GM23338 (cell line): ENCODE results near the gene JAM3. TPM values are rescaled to one million over a fixed set of nuclear protein-coding genes. Genes with fewer than 3 reads are reported as not detected.

ENCODE experiments used
- ATAC-seq: fragments of 200-7000 bp; cut with Tn5 transposase; 3 replicates; pipeline ENCODE4 v1.9.1; 2020
- DNase-seq: peaks from one replicate; pipeline ENCODE4 v3.0.0-alpha.2; 2015; ENCODE audit warnings: low spot score
- H2AFZ ChIP-seq: fragments of 200-600 bp; sonication (generic); 2 replicates; pipeline ENCODE4 v1.8.0; 2016; ENCODE audit warnings: antibody characterized with exemption, mild to moderate bottlenecking, moderate library complexity
- H3F3A ChIP-seq: fragments of 200-600 bp; sonication (generic); replicated peaks from 2 replicates; pipeline ENCODE4 v1.8.0; 2017; ENCODE audit warnings: antibody characterized with exemption, mixed run types, low read depth
- H3K27ac ChIP-seq: fragments of 200-600 bp; sonication (generic); 2 replicates; pipeline ENCODE4 v1.6.1; 2016; ENCODE audit warnings: low read depth
- H3K27me3 ChIP-seq: fragments of 200-600 bp; sonication (generic); 2 replicates; pipeline ENCODE4 v1.8.0; 2016; ENCODE audit warnings: mild to moderate bottlenecking, mixed run types, moderate library complexity; ENCODE audit not compliant: insufficient read depth
- H3K36me3 ChIP-seq: fragments of 200-600 bp; sonication (generic); 2 replicates; pipeline ENCODE4 v1.8.0; 2016; ENCODE audit warnings: mild to moderate bottlenecking; ENCODE audit not compliant: insufficient read depth
- H3K4me1 ChIP-seq: fragments of 200-600 bp; sonication (generic); 2 replicates; pipeline ENCODE4 v1.8.0; 2016; ENCODE audit warnings: mild to moderate bottlenecking, moderate library complexity; ENCODE audit not compliant: insufficient read depth
- H3K4me2 ChIP-seq: fragments of 200-600 bp; sonication (generic); 2 replicates; pipeline ENCODE4 v1.7.1; 2017; ENCODE audit warnings: mixed run types
- H3K4me3 ChIP-seq: fragments of 200-600 bp; sonication (generic); 2 replicates; pipeline ENCODE4 v1.6.1; 2016; ENCODE audit warnings: mixed run types
- H3K79me2 ChIP-seq: fragments of 200-600 bp; sonication (generic); replicated peaks from 2 replicates; pipeline ENCODE4 v1.8.0; 2017; ENCODE audit warnings: mild to moderate bottlenecking; ENCODE audit not compliant: insufficient read depth
- H3K9me2 ChIP-seq: fragments of 200-600 bp; sonication (generic); 2 replicates; pipeline ENCODE4 v1.8.0; 2017; ENCODE audit not compliant: insufficient read depth
- H4K20me1 ChIP-seq: fragments of 200-600 bp; sonication (generic); replicated peaks from 2 replicates; pipeline ENCODE4 v1.8.0; 2017; ENCODE audit warnings: mild to moderate bottlenecking; ENCODE audit not compliant: insufficient read depth
- H3K27ac Mint-ChIP-seq: 2 replicates; pipeline ENCODE4 v1.8.0; 2020; ENCODE audit warnings: inconsistent platforms, mild to moderate bottlenecking, moderate library complexity, mixed read lengths
- H3K27me3 Mint-ChIP-seq: 3 replicates; pipeline ENCODE4 v1.8.0; 2022; ENCODE audit warnings: low read depth, mild to moderate bottlenecking, moderate library complexity, mixed read lengths, inconsistent platforms; ENCODE audit not compliant: insufficient read depth, poor library complexity
- H3K36me3 Mint-ChIP-seq: 3 replicates; pipeline ENCODE4 v1.8.0; 2021; ENCODE audit warnings: low read depth, mild to moderate bottlenecking, inconsistent platforms, moderate library complexity, mixed read lengths
- H3K4me1 Mint-ChIP-seq: 3 replicates; pipeline ENCODE4 v1.8.0; 2020; ENCODE audit warnings: mild to moderate bottlenecking, inconsistent platforms, mixed read lengths
- H3K4me3 Mint-ChIP-seq: 3 replicates; pipeline ENCODE4 v1.8.0; 2021; ENCODE audit warnings: moderate library complexity, mild to moderate bottlenecking, inconsistent platforms, mixed read lengths
- H3K9me3 Mint-ChIP-seq: 3 replicates; pipeline ENCODE4 v1.8.0; 2020; ENCODE audit warnings: moderate library complexity, mild to moderate bottlenecking, inconsistent platforms, mixed read lengths
- CREB1 ChIP-seq: fragments of 250-450 bp; sonication (Bioruptor Pico); IDR thresholded peaks from 2 replicates; pipeline ENCODE4 v1.5.0; 2020; ENCODE audit warnings: low read depth, mild to moderate bottlenecking, moderate library complexity
- CTCF ChIP-seq, 2 experiments: fragments of 200-600 bp in 1 of 2; sonication (generic) in 1 of 2; conservative IDR thresholded peaks; 2 replicates each; pipeline versions ENCODE4 v1.5.1 to v1.6.1; 2016 to 2017; ENCODE audit warnings: antibody characterized with exemption in 2 of 2, low read depth in 2 of 2, mild to moderate bottlenecking in 2 of 2, moderate library complexity in 1 of 2
- ETS1 ChIP-seq: IDR thresholded peaks from 2 replicates; pipeline ENCODE4 v1.6.1; 2016; ENCODE audit warnings: antibody characterized with exemption
- EZH2 ChIP-seq: fragments of 200-600 bp; sonication (generic); IDR thresholded peaks from one replicate; pipeline ENCODE4 v1.8.0; 2017; ENCODE audit warnings: antibody characterized with exemption, mild to moderate bottlenecking, low read depth; ENCODE audit not compliant: unreplicated experiment
- EZH2phosphoT487 ChIP-seq: fragments of 200-600 bp; sonication (generic); IDR thresholded peaks from one replicate; pipeline ENCODE4 v1.8.1; 2018; ENCODE audit warnings: antibody characterized with exemption; ENCODE audit not compliant: unreplicated experiment
- JUNB ChIP-seq: IDR thresholded peaks from one replicate; pipeline ENCODE4 v1.6.1; 2016; ENCODE audit warnings: antibody characterized with exemption; ENCODE audit not compliant: unreplicated experiment
- NANOG ChIP-seq: IDR thresholded peaks from 2 replicates; pipeline ENCODE4 v1.6.1; 2016; ENCODE audit warnings: antibody characterized with exemption, borderline replicate concordance
- POLR2AphosphoS5 ChIP-seq: IDR thresholded peaks from 2 replicates; pipeline ENCODE4 v1.6.1; 2016; ENCODE audit warnings: antibody characterized with exemption, low read depth
- REST ChIP-seq: IDR thresholded peaks from one replicate; pipeline ENCODE4 v1.6.1; 2018; ENCODE audit warnings: antibody characterized with exemption; ENCODE audit not compliant: unreplicated experiment
- STAT1 ChIP-seq: IDR thresholded peaks from one replicate; pipeline ENCODE4 v1.6.1; 2016; ENCODE audit warnings: antibody characterized with exemption; ENCODE audit not compliant: unreplicated experiment
- ZNF114 ChIP-seq: fragments of 250-450 bp; sonication (Bioruptor Pico); IDR thresholded peaks from 2 replicates; pipeline ENCODE4 v1.5.0; 2020; ENCODE audit warnings: mild to moderate bottlenecking, moderate library complexity
- ZNF331 ChIP-seq: fragments of 250-450 bp; sonication (Bioruptor Pico); IDR thresholded peaks from 2 replicates; pipeline ENCODE4 v1.5.0; 2020; ENCODE audit warnings: low read depth, mild to moderate bottlenecking, moderate library complexity
- ZNF462 ChIP-seq: fragments of 250-450 bp; sonication (Bioruptor Pico); IDR thresholded peaks from 2 replicates; pipeline ENCODE4 v1.5.0; 2020; ENCODE audit warnings: mild to moderate bottlenecking, moderate library complexity
- polyA plus RNA-seq: library from polyadenylated mRNA; unstranded; fragments of >200 nt; fragmentation: Nextera tagmentation; extraction: Ambion mirVana; gene quantifications from 2 replicates; pipeline ENCODE4 v1.2.1, GENCODE V29; 2016
- total RNA-seq: library from RNA; depleted of rRNA; stranded (reverse); fragments of >200 nt; shearing (Covaris generic); gene quantifications from 2 replicates; pipeline ENCODE4 v1.2.3, GENCODE V29; 2014

JAM3 gene
- total and polyA plus RNA-seq, 2 experiments from 2014 or later: 14.1 to 41.5 TPM

GRCh38 chr11:134150195-134150903, 81.5 kb downstream of the JAM3 start:
- H3K27me3 Mint-ChIP-seq: peaks cover 18% of the 10 kb centered on the region
- 0 out of 2 replicates have a peak, but pooled peaks cover 3% of the 10 kb centered on the region for H3F3A ChIP-seq
- H3K27ac Mint-ChIP-seq: no peak overlapping the region
- H3K36me3 ChIP-seq: peaks cover 33% of the 10 kb centered on the region
- H3K79me2 ChIP-seq: no peaks in the 10 kb centered on the region
- no peaks in the 10 kb centered on the region for H3K9me2 ChIP-seq
- H3K9me3 Mint-ChIP-seq: peaks cover 22% of the 10 kb centered on the region; the same call in 2 of the 3 replicates
- ATAC-seq (no peak), DNase-seq (no peak)
- H3K4me3 Mint-ChIP-seq: no peak overlapping the region
- H3K27ac ChIP-seq: no peak overlapping the region
- no peaks in the 10 kb centered on the region for H3K4me1 Mint-ChIP-seq
- H4K20me1 ChIP-seq: peaks cover 6% of the 10 kb centered on the region
- H3K36me3 Mint-ChIP-seq: peaks cover 81% of the 10 kb centered on the region
- TF ChIP-seq POLR2AphosphoS5 (no peak), STAT1 (no peak), EZH2phosphoT487 (no peak), ZNF114 (CRISPR knock-in tag) (no peak), JUNB (no peak), NANOG (no peak), CTCF (conservative IDR thresholded peaks at IDR 0.05; ENCODE audit: low read depth in 2 of 2) (no peak), ZNF462 (CRISPR knock-in tag) (no peak), EZH2 (no peak), CREB1 (CRISPR knock-in tag) (no peak), ETS1 (no peak), ZNF331 (CRISPR knock-in tag) (no peak), REST (no peak)
- no peak overlapping the region for H3K4me2 ChIP-seq
- no peak overlapping the region for H3K4me3 ChIP-seq
- no peaks in the 10 kb centered on the region for H3K4me1 ChIP-seq
- H2AFZ ChIP-seq: no peak overlapping the region
- H3K27me3 ChIP-seq: no peaks in the 10 kb centered on the region
